GM23338 (cell line): Measurements from ENCODE around the gene NCF2. TPM values are rescaled to one million over a fixed set of nuclear protein-coding genes. Genes with fewer than 3 reads are reported as not detected.

Experiments used
- ATAC-seq: fragments of 200-7000 bp; cut with Tn5 transposase; 3 replicates; pipeline ENCODE4 v1.9.1; 2020
- DNase-seq: peaks from one replicate; pipeline ENCODE4 v3.0.0-alpha.2; 2015; ENCODE audit warnings: low spot score
- H2AFZ ChIP-seq: fragments of 200-600 bp; sonication (generic); 2 replicates; pipeline ENCODE4 v1.8.0; 2016; ENCODE audit warnings: antibody characterized with exemption, mild to moderate bottlenecking, moderate library complexity
- H3F3A ChIP-seq: fragments of 200-600 bp; sonication (generic); replicated peaks from 2 replicates; pipeline ENCODE4 v1.8.0; 2017; ENCODE audit warnings: antibody characterized with exemption, mixed run types, low read depth
- H3K27ac ChIP-seq: fragments of 200-600 bp; sonication (generic); 2 replicates; pipeline ENCODE4 v1.6.1; 2016; ENCODE audit warnings: low read depth
- H3K27me3 ChIP-seq: fragments of 200-600 bp; sonication (generic); 2 replicates; pipeline ENCODE4 v1.8.0; 2016; ENCODE audit warnings: mild to moderate bottlenecking, mixed run types, moderate library complexity; ENCODE audit not compliant: insufficient read depth
- H3K36me3 ChIP-seq: fragments of 200-600 bp; sonication (generic); 2 replicates; pipeline ENCODE4 v1.8.0; 2016; ENCODE audit warnings: mild to moderate bottlenecking; ENCODE audit not compliant: insufficient read depth
- H3K4me1 ChIP-seq: fragments of 200-600 bp; sonication (generic); 2 replicates; pipeline ENCODE4 v1.8.0; 2016; ENCODE audit warnings: mild to moderate bottlenecking, moderate library complexity; ENCODE audit not compliant: insufficient read depth
- H3K4me2 ChIP-seq: fragments of 200-600 bp; sonication (generic); 2 replicates; pipeline ENCODE4 v1.7.1; 2017; ENCODE audit warnings: mixed run types
- H3K4me3 ChIP-seq: fragments of 200-600 bp; sonication (generic); 2 replicates; pipeline ENCODE4 v1.6.1; 2016; ENCODE audit warnings: mixed run types
- H3K79me2 ChIP-seq: fragments of 200-600 bp; sonication (generic); replicated peaks from 2 replicates; pipeline ENCODE4 v1.8.0; 2017; ENCODE audit warnings: mild to moderate bottlenecking; ENCODE audit not compliant: insufficient read depth
- H3K9me2 ChIP-seq: fragments of 200-600 bp; sonication (generic); 2 replicates; pipeline ENCODE4 v1.8.0; 2017; ENCODE audit not compliant: insufficient read depth
- H4K20me1 ChIP-seq: fragments of 200-600 bp; sonication (generic); replicated peaks from 2 replicates; pipeline ENCODE4 v1.8.0; 2017; ENCODE audit warnings: mild to moderate bottlenecking; ENCODE audit not compliant: insufficient read depth
- H3K27ac Mint-ChIP-seq: 2 replicates; pipeline ENCODE4 v1.8.0; 2020; ENCODE audit warnings: inconsistent platforms, mild to moderate bottlenecking, moderate library complexity, mixed read lengths
- H3K27me3 Mint-ChIP-seq: 3 replicates; pipeline ENCODE4 v1.8.0; 2022; ENCODE audit warnings: low read depth, mild to moderate bottlenecking, moderate library complexity, mixed read lengths, inconsistent platforms; ENCODE audit not compliant: insufficient read depth, poor library complexity
- H3K36me3 Mint-ChIP-seq: 3 replicates; pipeline ENCODE4 v1.8.0; 2021; ENCODE audit warnings: low read depth, mild to moderate bottlenecking, inconsistent platforms, moderate library complexity, mixed read lengths
- H3K4me1 Mint-ChIP-seq: 3 replicates; pipeline ENCODE4 v1.8.0; 2020; ENCODE audit warnings: mild to moderate bottlenecking, inconsistent platforms, mixed read lengths
- H3K4me3 Mint-ChIP-seq: 3 replicates; pipeline ENCODE4 v1.8.0; 2021; ENCODE audit warnings: moderate library complexity, mild to moderate bottlenecking, inconsistent platforms, mixed read lengths
- H3K9me3 Mint-ChIP-seq: 3 replicates; pipeline ENCODE4 v1.8.0; 2020; ENCODE audit warnings: moderate library complexity, mild to moderate bottlenecking, inconsistent platforms, mixed read lengths
- CTCF ChIP-seq, 2 experiments: fragments of 200-600 bp in 1 of 2; sonication (generic) in 1 of 2; conservative IDR thresholded peaks; 2 replicates each; pipeline versions ENCODE4 v1.5.1 to v1.6.1; 2016 to 2017; ENCODE audit warnings: antibody characterized with exemption in 2 of 2, low read depth in 2 of 2, mild to moderate bottlenecking in 2 of 2, moderate library complexity in 1 of 2
- EZH2phosphoT487 ChIP-seq: fragments of 200-600 bp; sonication (generic); IDR thresholded peaks from one replicate; pipeline ENCODE4 v1.8.1; 2018; ENCODE audit warnings: antibody characterized with exemption; ENCODE audit not compliant: unreplicated experiment
- JUNB ChIP-seq: IDR thresholded peaks from one replicate; pipeline ENCODE4 v1.6.1; 2016; ENCODE audit warnings: antibody characterized with exemption; ENCODE audit not compliant: unreplicated experiment
- POLR2AphosphoS5 ChIP-seq: IDR thresholded peaks from 2 replicates; pipeline ENCODE4 v1.6.1; 2016; ENCODE audit warnings: antibody characterized with exemption, low read depth
- REST ChIP-seq: IDR thresholded peaks from one replicate; pipeline ENCODE4 v1.6.1; 2018; ENCODE audit warnings: antibody characterized with exemption; ENCODE audit not compliant: unreplicated experiment
- STAT1 ChIP-seq: IDR thresholded peaks from one replicate; pipeline ENCODE4 v1.6.1; 2016; ENCODE audit warnings: antibody characterized with exemption; ENCODE audit not compliant: unreplicated experiment
- ZNF462 ChIP-seq: fragments of 250-450 bp; sonication (Bioruptor Pico); IDR thresholded peaks from 2 replicates; pipeline ENCODE4 v1.5.0; 2020; ENCODE audit warnings: mild to moderate bottlenecking, moderate library complexity
- polyA plus RNA-seq: library from polyadenylated mRNA; unstranded; fragments of >200 nt; fragmentation: Nextera tagmentation; extraction: Ambion mirVana; gene quantifications from 2 replicates; pipeline ENCODE4 v1.2.1, GENCODE V29; 2016
- total RNA-seq: library from RNA; depleted of rRNA; stranded (reverse); fragments of >200 nt; shearing (Covaris generic); gene quantifications from 2 replicates; pipeline ENCODE4 v1.2.3, GENCODE V29; 2014

The NCF2 gene
- total and polyA plus RNA-seq, 2 experiments from 2014 or later: not detected

- TF ChIP-seq REST (no peak), JUNB (no peak), CTCF (conservative IDR thresholded peaks at IDR 0.05; ENCODE audit: low read depth in 2 of 2) (no peak), POLR2AphosphoS5 (no peak)
Measured at GRCh38 chr1:183546427-183546826, 43.8 kb downstream of the NCF2 start (continued).

GRCh38 chr1:183544598-183545297 is 45.5 kb downstream of the NCF2 start:
- H3K4me3 Mint-ChIP-seq: no peak overlapping the region
- peaks cover 53% of the 10 kb centered on the region for H3K36me3 ChIP-seq

More at GRCh38 chr1:183544598-183545297, 45.5 kb downstream of the NCF2 start:
- Mint-ChIP-seq H3K27me3 (peaks cover 7% of the 10 kb centered on the region), H3K4me1 (peaks cover 31% of the 10 kb centered on the region), H3K27ac (peak overlapping the region; percentile 28; the same call in 1 of the 2 replicates), H3K36me3 (peaks cover 70% of the 10 kb centered on the region), H3K9me3 (no peaks in the 10 kb centered on the region)
- Histone ChIP-seq H3K27ac (no peak overlapping the region), H4K20me1 (0 out of 2 replicates have a peak, but pooled peaks cover 4% of the 10 kb centered on the region), H3K79me2 (no peaks in the 10 kb centered on the region), H3F3A (peaks cover 3% of the 10 kb centered on the region; the same call in 1 of the 2 replicates), H2AFZ (no peak overlapping the region), H3K4me1 (peaks cover 15% of the 10 kb centered on the region), H3K27me3 (no peaks in the 10 kb centered on the region), H3K4me3 (no peak overlapping the region), H3K4me2 (no peak overlapping the region), H3K9me2 (no peaks in the 10 kb centered on the region)
- peak; percentile 65 for ATAC-seq
- TF ChIP-seq ZNF462 (CRISPR knock-in tag) (no peak), JUNB (no peak), EZH2phosphoT487 (no peak), STAT1 (no peak)
- DNase-seq: peak; percentile 28
